Endothelial cell of umbilical vein (primary cell): Measurements from ENCODE around the gene FGD3. TPM values are rescaled to one million over a fixed set of nuclear protein-coding genes. Genes with fewer than 3 reads are reported as not detected.

ENCODE experiments used
- BruUV-seq: library from RNA; stranded (reverse); fragments of 400-500 nt; replicated peaks from 2 replicates; lab custom pipeline; 2021; lab: Mats Ljungman, UMichigan
- CTCF ChIA-PET: fragments of 300-600, 350-600 bp; sonication (Branson Sonifier 250); formaldehyde crosslinking; loops from one replicate; lab custom pipeline; 2021; ENCODE audit warnings: antibody characterized with exemption, inconsistent platforms; lab: Charles Lee
- POLR2A ChIA-PET: fragments of 300-600, 350-600 bp; sonication (Branson Sonifier 250); formaldehyde crosslinking; loops from one replicate; lab custom pipeline; 2021; ENCODE audit warnings: antibody characterized with exemption, inconsistent platforms; lab: Charles Lee
- DNase-seq: peaks from one replicate; pipeline ENCODE4 v3.0.0-alpha.2; 2011; ENCODE audit warnings: low read depth, low spot score
- FAIRE-seq: peaks from 2 replicates; lab custom pipeline; 2011; peaks lifted over from hg19 to GRCh38; lab: Jason Lieb, UNC
- H2AFZ ChIP-seq: 2 replicates; pipeline ENCODE4 v1.6.0; 2012; ENCODE audit warnings: low read depth, low read length, control low read depth, inconsistent platforms
- H3K27ac ChIP-seq: 2 replicates; pipeline ENCODE4 v1.5.1; 2011; ENCODE audit warnings: low read depth, mild to moderate bottlenecking, control low read depth, low read length, moderate library complexity; ENCODE audit not compliant: insufficient read depth
- H3K27me3 ChIP-seq, 2 experiments: 2 replicates each; pipeline versions ENCODE4 v1.6.0 to v1.6.1; 2011; ENCODE audit warnings: low read length in 2 of 2, mixed read lengths in 1 of 2; ENCODE audit not compliant: control insufficient read depth in 2 of 2, insufficient read depth in 2 of 2
- H3K36me3 ChIP-seq, 2 experiments: 2 replicates in 1 of 2; 3 replicates in 1 of 2; pipeline ENCODE4 v1.5.1; 2011; ENCODE audit warnings: low read length in 2 of 2, mild to moderate bottlenecking in 1 of 2, moderate library complexity in 1 of 2; ENCODE audit not compliant: control insufficient read depth in 2 of 2, insufficient read depth in 2 of 2; ENCODE audit errors: extremely low read depth in 1 of 2
- H3K4me1 ChIP-seq: 3 replicates; pipeline ENCODE4 v1.5.1; 2011; ENCODE audit warnings: mild to moderate bottlenecking, low read length; ENCODE audit not compliant: control insufficient read depth, insufficient read depth; ENCODE audit errors: extremely low read depth
- H3K4me2 ChIP-seq: 2 replicates; pipeline ENCODE4 v1.6.1; 2011; ENCODE audit warnings: low read length, control low read depth, mixed read lengths; ENCODE audit not compliant: insufficient read depth
- H3K4me3 ChIP-seq, 3 experiments: fragments of 200-600 bp in 1 of 3; sonication (generic), shearing (Covaris generic) in 1 of 3; replicated peaks in 1 of 3; 2 replicates each; pipeline ENCODE4 v1.5.1; 2011 to 2016; ENCODE audit warnings: control low read depth in 3 of 3, low read length in 3 of 3, mild to moderate bottlenecking in 2 of 3, inconsistent platforms in 1 of 3, low read depth in 1 of 3, moderate library complexity in 1 of 3; ENCODE audit not compliant: insufficient read depth in 1 of 3
- H3K79me2 ChIP-seq: 2 replicates; pipeline ENCODE4 v1.6.0; 2012; ENCODE audit warnings: low read length, inconsistent platforms; ENCODE audit not compliant: control insufficient read depth, insufficient read depth
- H3K9ac ChIP-seq: replicated peaks from 2 replicates; pipeline ENCODE3; 2011; ENCODE audit warnings: low read length, control low read depth; ENCODE audit not compliant: insufficient read depth; ENCODE audit errors: extremely low read depth
- H3K9me1 ChIP-seq: replicated peaks from 3 replicates; pipeline ENCODE4 v1.6.0; 2011; ENCODE audit warnings: mild to moderate bottlenecking, low read length; ENCODE audit not compliant: control insufficient read depth, insufficient read depth; ENCODE audit errors: extremely low read depth
- H3K9me3 ChIP-seq: replicated peaks from 2 replicates; pipeline ENCODE4 v1.5.1; 2012; ENCODE audit warnings: low read length, inconsistent platforms; ENCODE audit not compliant: control insufficient read depth, insufficient read depth
- H4K20me1 ChIP-seq: replicated peaks from 2 replicates; pipeline ENCODE3; 2011; ENCODE audit warnings: mild to moderate bottlenecking, low read length; ENCODE audit not compliant: control insufficient read depth, insufficient read depth; ENCODE audit errors: extremely low read depth
- EZH2 ChIP-seq: IDR thresholded peaks from 2 replicates; pipeline ENCODE4 v1.6.1; 2012; ENCODE audit warnings: borderline replicate concordance, low read depth, mild to moderate bottlenecking, moderate library complexity, low read length, inconsistent platforms; ENCODE audit not compliant: severe bottlenecking
- FOS ChIP-seq: IDR thresholded peaks from 2 replicates; pipeline ENCODE4 v1.6.1; 2011; ENCODE audit warnings: mild to moderate bottlenecking, low read length, moderate library complexity, borderline replicate concordance; ENCODE audit not compliant: insufficient read depth
- MAX ChIP-seq: IDR thresholded peaks from 2 replicates; pipeline ENCODE4 v1.6.1; 2011; ENCODE audit not compliant: insufficient read depth, insufficient read length
- MYC ChIP-seq: IDR thresholded peaks from one replicate; pipeline ENCODE4 v1.6.1; 2011; ENCODE audit warnings: mild to moderate bottlenecking, low read depth, low read length
- POLR2A ChIP-seq: IDR thresholded peaks from 2 replicates; pipeline ENCODE4 v1.6.1; 2012; ENCODE audit warnings: low read depth, mild to moderate bottlenecking, control low read depth, low read length
- POLR2AphosphoS5 ChIP-seq: IDR thresholded peaks from 2 replicates; pipeline ENCODE4 v1.6.1; 2012; ENCODE audit warnings: low read depth, mild to moderate bottlenecking, control low read depth, low read length, moderate library complexity; ENCODE audit not compliant: insufficient read depth
- dilution Hi-C: fragments of 300-500 bp; cut with MboI; formaldehyde crosslinking; loops from one replicate; pipeline ENCODE4 v1.15.0; 2019; ENCODE audit warnings: low sequenced_read_pairs; ENCODE audit not compliant: extremely low pct_ligation_motif_present
- intact Hi-C: fragments of 100-400 bp; cut with micrococcal nuclease; formaldehyde crosslinking; loops from one replicate; pipeline ENCODE4 v1.10.0; 2022
- polyA plus RNA-seq, 4 experiments: library from polyadenylated mRNA; depleted of rRNA in 3 of 4; stranded (reverse) in 3 of 4; unstranded in 1 of 4; fragments of >200 nt; gene quantifications; 2 replicates each; pipeline versions ENCODE4 v1.2.1 to v1.2.3, GENCODE V29; 2011 to 2012; ENCODE audit warnings: missing spikeins in 1 of 4
- total RNA-seq: library from RNA; stranded (reverse); gene quantifications from 2 replicates; pipeline ENCODE4 v1.2.3, GENCODE V29; 2021
- TF ChIP-seq, protein P1 (sequence below), 2 donors: IDR thresholded peaks; 1 replicate in 1 of 2; 2 replicates in 1 of 2; pipeline ENCODE4 v1.5.1; 2011; ENCODE audit warnings: low read length in 2 of 2, mild to moderate bottlenecking in 2 of 2, moderate library complexity in 2 of 2, control low read depth in 1 of 2, inconsistent platforms in 1 of 2, low read depth in 1 of 2; ENCODE audit not compliant: insufficient read depth in 1 of 2; ENCODE audit errors: extremely low read depth in 1 of 2

The FGD3 gene
- total and polyA plus RNA-seq, 2 donors (not counting 3 experiments of a cell fraction or from before 2014, with no cell fraction given), result not detected

DNA sequence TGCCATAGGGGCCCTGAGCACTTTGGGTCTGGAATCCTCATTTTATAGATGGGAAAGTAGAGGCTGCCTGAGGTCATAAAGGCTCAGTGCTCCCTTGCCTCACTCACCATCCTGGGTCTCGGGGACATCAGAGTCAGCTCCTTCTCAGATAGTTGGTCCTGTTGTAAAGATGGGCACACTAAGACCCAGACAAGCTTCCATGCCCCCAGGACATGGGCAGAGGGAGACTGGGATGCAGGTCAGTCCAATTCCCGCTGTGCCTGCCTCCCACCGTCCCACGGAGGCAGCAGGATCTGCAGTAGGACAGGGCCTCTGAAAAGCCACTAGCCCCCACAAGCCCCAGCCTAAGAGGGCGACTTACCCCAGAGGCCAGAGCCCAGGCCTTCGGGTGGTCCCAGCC lies 92.1 kb downstream of the FGD3 start:
- no peaks in the 10 kb centered on the region for H3K79me2 ChIP-seq
- H3K9ac ChIP-seq, result no peak overlapping the region
- no peaks in the 10 kb centered on the region for H3K36me3 ChIP-seq
- ChIA-PET POLR2A (no interaction called here), CTCF (interaction anchor here (0.5 kb wide), 1 partner anchor 23 kb away, joined by 3 read pairs; no protein-coding TSS in a partner anchor)
- DNase-seq (no peak), FAIRE-seq (no peak)
- no peak overlapping the region for H3K4me2 ChIP-seq
- intact Hi-C loops (no loop called here), dilution Hi-C loops (no loop called here)
- no peaks in the 10 kb centered on the region for H3K9me1 ChIP-seq
- BruUV-seq, result no TSS peak
- TF ChIP-seq MAX, result no peak
- TF ChIP-seq POLR2AphosphoS5, result no peak
- TF ChIP-seq, protein P1, sequence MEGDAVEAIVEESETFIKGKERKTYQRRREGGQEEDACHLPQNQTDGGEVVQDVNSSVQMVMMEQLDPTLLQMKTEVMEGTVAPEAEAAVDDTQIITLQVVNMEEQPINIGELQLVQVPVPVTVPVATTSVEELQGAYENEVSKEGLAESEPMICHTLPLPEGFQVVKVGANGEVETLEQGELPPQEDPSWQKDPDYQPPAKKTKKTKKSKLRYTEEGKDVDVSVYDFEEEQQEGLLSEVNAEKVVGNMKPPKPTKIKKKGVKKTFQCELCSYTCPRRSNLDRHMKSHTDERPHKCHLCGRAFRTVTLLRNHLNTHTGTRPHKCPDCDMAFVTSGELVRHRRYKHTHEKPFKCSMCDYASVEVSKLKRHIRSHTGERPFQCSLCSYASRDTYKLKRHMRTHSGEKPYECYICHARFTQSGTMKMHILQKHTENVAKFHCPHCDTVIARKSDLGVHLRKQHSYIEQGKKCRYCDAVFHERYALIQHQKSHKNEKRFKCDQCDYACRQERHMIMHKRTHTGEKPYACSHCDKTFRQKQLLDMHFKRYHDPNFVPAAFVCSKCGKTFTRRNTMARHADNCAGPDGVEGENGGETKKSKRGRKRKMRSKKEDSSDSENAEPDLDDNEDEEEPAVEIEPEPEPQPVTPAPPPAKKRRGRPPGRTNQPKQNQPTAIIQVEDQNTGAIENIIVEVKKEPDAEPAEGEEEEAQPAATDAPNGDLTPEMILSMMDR (IDR thresholded peaks at IDR 0.05; ENCODE audit: extremely low read depth in 1 of 2, insufficient read depth in 1 of 2, low read depth in 1 of 2, low read length in 2 of 2), result no peak
- TF ChIP-seq MYC, result no peak
- no peak for TF ChIP-seq FOS
- no peak for TF ChIP-seq POLR2A
- H3K27me3 ChIP-seq, result no peaks in the 10 kb centered on the region
- H3K4me3 ChIP-seq, result no peak overlapping the region
- no peaks in the 10 kb centered on the region for H3K9me3 ChIP-seq
- H2AFZ ChIP-seq, result no peak overlapping the region
- H3K27ac ChIP-seq, result no peak overlapping the region
- H3K4me1 ChIP-seq, result no peaks in the 10 kb centered on the region
- H4K20me1 ChIP-seq, result no peaks in the 10 kb centered on the region

DNA sequence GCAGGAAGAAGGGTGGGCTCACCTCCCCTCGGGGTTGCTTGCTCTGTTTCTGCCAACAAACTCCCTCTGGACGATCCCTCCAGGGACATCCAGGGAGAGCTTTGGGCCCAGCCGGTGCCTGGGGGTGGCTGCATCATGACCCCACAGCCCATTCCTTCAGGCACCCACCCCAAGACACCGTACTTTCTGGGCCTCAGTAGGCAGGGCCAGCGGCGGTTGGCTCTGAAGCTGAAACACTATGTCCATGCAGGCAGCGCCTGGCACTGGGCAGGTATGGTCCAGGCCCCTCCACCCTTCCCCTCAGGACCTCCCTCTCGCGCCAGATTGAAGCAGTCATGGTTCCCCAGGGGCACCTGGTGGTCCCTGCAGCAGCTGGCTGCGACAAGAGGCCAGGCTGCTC lies 92.7 kb downstream of the FGD3 start:
- Histone ChIP-seq H3K9ac (no peak overlapping the region), H3K4me2 (no peak overlapping the region), H3K36me3 (no peaks in the 10 kb centered on the region), H2AFZ (no peak overlapping the region), H3K9me1 (no peaks in the 10 kb centered on the region), H4K20me1 (no peaks in the 10 kb centered on the region), H3K27ac (no peak overlapping the region), H3K4me3 (no peak overlapping the region), H3K4me1 (no peaks in the 10 kb centered on the region), H3K27me3 (no peaks in the 10 kb centered on the region), H3K79me2 (no peaks in the 10 kb centered on the region), H3K9me3 (no peaks in the 10 kb centered on the region)
- POLR2A ChIA-PET, result no interaction called here
- intact Hi-C loops (no loop called here), dilution Hi-C loops (no loop called here)
- CTCF ChIA-PET, result interaction anchor here (0.5 kb wide), 1 partner anchor 24 kb away, joined by 3 read pairs; no protein-coding TSS in a partner anchor
- FAIRE-seq (no peak), DNase-seq (no peak)
- TF ChIP-seq POLR2AphosphoS5, result no peak
- no peak for TF ChIP-seq MAX
- no peak for TF ChIP-seq FOS
- TF ChIP-seq EZH2, result no peak
- BruUV-seq, result no TSS peak
